GM23338 (cell line): ENCODE results near the gene CCNL1. TPM values are rescaled to one million over a fixed set of nuclear protein-coding genes. Genes with fewer than 3 reads are reported as not detected.

Experiments used
- ATAC-seq: fragments of 200-7000 bp; cut with Tn5 transposase; 3 replicates; pipeline ENCODE4 v1.9.1; 2020
- DNase-seq: peaks from one replicate; pipeline ENCODE4 v3.0.0-alpha.2; 2015; ENCODE audit warnings: low spot score
- H2AFZ ChIP-seq: fragments of 200-600 bp; sonication (generic); 2 replicates; pipeline ENCODE4 v1.8.0; 2016; ENCODE audit warnings: antibody characterized with exemption, mild to moderate bottlenecking, moderate library complexity
- H3F3A ChIP-seq: fragments of 200-600 bp; sonication (generic); replicated peaks from 2 replicates; pipeline ENCODE4 v1.8.0; 2017; ENCODE audit warnings: antibody characterized with exemption, mixed run types, low read depth
- H3K27ac ChIP-seq: fragments of 200-600 bp; sonication (generic); 2 replicates; pipeline ENCODE4 v1.6.1; 2016; ENCODE audit warnings: low read depth
- H3K27me3 ChIP-seq: fragments of 200-600 bp; sonication (generic); 2 replicates; pipeline ENCODE4 v1.8.0; 2016; ENCODE audit warnings: mild to moderate bottlenecking, mixed run types, moderate library complexity; ENCODE audit not compliant: insufficient read depth
- H3K36me3 ChIP-seq: fragments of 200-600 bp; sonication (generic); 2 replicates; pipeline ENCODE4 v1.8.0; 2016; ENCODE audit warnings: mild to moderate bottlenecking; ENCODE audit not compliant: insufficient read depth
- H3K4me1 ChIP-seq: fragments of 200-600 bp; sonication (generic); 2 replicates; pipeline ENCODE4 v1.8.0; 2016; ENCODE audit warnings: mild to moderate bottlenecking, moderate library complexity; ENCODE audit not compliant: insufficient read depth
- H3K4me2 ChIP-seq: fragments of 200-600 bp; sonication (generic); 2 replicates; pipeline ENCODE4 v1.7.1; 2017; ENCODE audit warnings: mixed run types
- H3K4me3 ChIP-seq: fragments of 200-600 bp; sonication (generic); 2 replicates; pipeline ENCODE4 v1.6.1; 2016; ENCODE audit warnings: mixed run types
- H3K79me2 ChIP-seq: fragments of 200-600 bp; sonication (generic); replicated peaks from 2 replicates; pipeline ENCODE4 v1.8.0; 2017; ENCODE audit warnings: mild to moderate bottlenecking; ENCODE audit not compliant: insufficient read depth
- H3K9me2 ChIP-seq: fragments of 200-600 bp; sonication (generic); 2 replicates; pipeline ENCODE4 v1.8.0; 2017; ENCODE audit not compliant: insufficient read depth
- H4K20me1 ChIP-seq: fragments of 200-600 bp; sonication (generic); replicated peaks from 2 replicates; pipeline ENCODE4 v1.8.0; 2017; ENCODE audit warnings: mild to moderate bottlenecking; ENCODE audit not compliant: insufficient read depth
- H3K27ac Mint-ChIP-seq: 2 replicates; pipeline ENCODE4 v1.8.0; 2020; ENCODE audit warnings: inconsistent platforms, mild to moderate bottlenecking, moderate library complexity, mixed read lengths
- H3K27me3 Mint-ChIP-seq: 3 replicates; pipeline ENCODE4 v1.8.0; 2022; ENCODE audit warnings: low read depth, mild to moderate bottlenecking, moderate library complexity, mixed read lengths, inconsistent platforms; ENCODE audit not compliant: insufficient read depth, poor library complexity
- H3K36me3 Mint-ChIP-seq: 3 replicates; pipeline ENCODE4 v1.8.0; 2021; ENCODE audit warnings: low read depth, mild to moderate bottlenecking, inconsistent platforms, moderate library complexity, mixed read lengths
- H3K4me1 Mint-ChIP-seq: 3 replicates; pipeline ENCODE4 v1.8.0; 2020; ENCODE audit warnings: mild to moderate bottlenecking, inconsistent platforms, mixed read lengths
- H3K4me3 Mint-ChIP-seq: 3 replicates; pipeline ENCODE4 v1.8.0; 2021; ENCODE audit warnings: moderate library complexity, mild to moderate bottlenecking, inconsistent platforms, mixed read lengths
- H3K9me3 Mint-ChIP-seq: 3 replicates; pipeline ENCODE4 v1.8.0; 2020; ENCODE audit warnings: moderate library complexity, mild to moderate bottlenecking, inconsistent platforms, mixed read lengths
- CTCF ChIP-seq, 2 experiments: fragments of 200-600 bp in 1 of 2; sonication (generic) in 1 of 2; conservative IDR thresholded peaks; 2 replicates each; pipeline versions ENCODE4 v1.5.1 to v1.6.1; 2016 to 2017; ENCODE audit warnings: antibody characterized with exemption in 2 of 2, low read depth in 2 of 2, mild to moderate bottlenecking in 2 of 2, moderate library complexity in 1 of 2
- EZH2 ChIP-seq: fragments of 200-600 bp; sonication (generic); IDR thresholded peaks from one replicate; pipeline ENCODE4 v1.8.0; 2017; ENCODE audit warnings: antibody characterized with exemption, mild to moderate bottlenecking, low read depth; ENCODE audit not compliant: unreplicated experiment
- EZH2phosphoT487 ChIP-seq: fragments of 200-600 bp; sonication (generic); IDR thresholded peaks from one replicate; pipeline ENCODE4 v1.8.1; 2018; ENCODE audit warnings: antibody characterized with exemption; ENCODE audit not compliant: unreplicated experiment
- NANOG ChIP-seq: IDR thresholded peaks from 2 replicates; pipeline ENCODE4 v1.6.1; 2016; ENCODE audit warnings: antibody characterized with exemption, borderline replicate concordance
- POLR2AphosphoS5 ChIP-seq: IDR thresholded peaks from 2 replicates; pipeline ENCODE4 v1.6.1; 2016; ENCODE audit warnings: antibody characterized with exemption, low read depth
- STAT1 ChIP-seq: IDR thresholded peaks from one replicate; pipeline ENCODE4 v1.6.1; 2016; ENCODE audit warnings: antibody characterized with exemption; ENCODE audit not compliant: unreplicated experiment
- polyA plus RNA-seq: library from polyadenylated mRNA; unstranded; fragments of >200 nt; fragmentation: Nextera tagmentation; extraction: Ambion mirVana; gene quantifications from 2 replicates; pipeline ENCODE4 v1.2.1, GENCODE V29; 2016
- total RNA-seq: library from RNA; depleted of rRNA; stranded (reverse); fragments of >200 nt; shearing (Covaris generic); gene quantifications from 2 replicates; pipeline ENCODE4 v1.2.3, GENCODE V29; 2014
- TF ChIP-seq, protein P1 (sequence below): IDR thresholded peaks from 2 replicates; pipeline ENCODE4 v1.6.1; 2016; ENCODE audit warnings: antibody characterized with exemption

Gene CCNL1
- total and polyA plus RNA-seq, 2 experiments from 2014 or later = 108 to 134 TPM

GRCh38 chr3:157129803-157130466 lies 30.0 kb downstream of the CCNL1 start:
- H3K79me2 ChIP-seq = no peaks in the 10 kb centered on the region
- peak overlapping the region; percentile 11; the same call in 1 of the 2 replicates for H3K4me3 ChIP-seq
- no peaks in the 10 kb centered on the region for H4K20me1 ChIP-seq
- no peaks in the 10 kb centered on the region for H3K36me3 Mint-ChIP-seq
- no peaks in the 10 kb centered on the region for H3K27me3 ChIP-seq
- H3K4me1 ChIP-seq = peaks cover 17% of the 10 kb centered on the region
- DNase-seq (peak; percentile 46), ATAC-seq (peak; percentile 70)
- TF ChIP-seq EZH2 = no peak
- TF ChIP-seq CTCF (conservative IDR thresholded peaks at IDR 0.05; ENCODE audit: low read depth in 2 of 2) = no peak
- TF ChIP-seq STAT1 = no peak
- no peak for TF ChIP-seq POLR2AphosphoS5
- H3K27ac ChIP-seq = no peak overlapping the region
- H3K27me3 Mint-ChIP-seq = peaks cover 17% of the 10 kb centered on the region
- H3K4me2 ChIP-seq = peak overlapping the region; percentile 37
- H3F3A ChIP-seq = no peaks in the 10 kb centered on the region
- peaks cover 26% of the 10 kb centered on the region for H3K4me1 Mint-ChIP-seq
- H3K9me2 ChIP-seq = peaks cover 5% of the 10 kb centered on the region; the same call in 1 of the 2 replicates
- peak overlapping the region; percentile 100 for H2AFZ ChIP-seq
- H3K4me3 Mint-ChIP-seq = peak overlapping the region; percentile 55; the same call in 2 of the 3 replicates
- H3K9me3 Mint-ChIP-seq = no peaks in the 10 kb centered on the region
- H3K27ac Mint-ChIP-seq = peak overlapping the region; percentile 22
- H3K36me3 ChIP-seq = no peaks in the 10 kb centered on the region

GRCh38 chr3:157128771-157129681 lies 30.9 kb downstream of the CCNL1 start:
- H3K4me1 ChIP-seq = peaks cover 17% of the 10 kb centered on the region
- H3K4me3 Mint-ChIP-seq = no peak overlapping the region; the same call in 2 of the 3 replicates
- no peaks in the 10 kb centered on the region for H3K27me3 ChIP-seq
- peak overlapping the region; percentile 100 for H2AFZ ChIP-seq
- no peak overlapping the region for H3K27ac ChIP-seq
- peaks cover 26% of the 10 kb centered on the region for H3K4me1 Mint-ChIP-seq
- peak; percentile 40 for DNase-seq
- peak; percentile 9; the same call in 1 of the 3 replicates for ATAC-seq
- no peaks in the 10 kb centered on the region for H3K9me3 Mint-ChIP-seq
- H3K4me2 ChIP-seq = peak overlapping the region; percentile 55
- H3K27me3 Mint-ChIP-seq = peaks cover 14% of the 10 kb centered on the region
- H3K36me3 ChIP-seq = no peaks in the 10 kb centered on the region
- peaks cover 5% of the 10 kb centered on the region; the same call in 1 of the 2 replicates for H3K9me2 ChIP-seq
- no peaks in the 10 kb centered on the region for H3F3A ChIP-seq
- no peaks in the 10 kb centered on the region for H3K79me2 ChIP-seq
- H3K4me3 ChIP-seq = no peak overlapping the region
- H3K36me3 Mint-ChIP-seq = no peaks in the 10 kb centered on the region
- H4K20me1 ChIP-seq = no peaks in the 10 kb centered on the region
- H3K27ac Mint-ChIP-seq = no peak overlapping the region
- no peak for TF ChIP-seq POLR2AphosphoS5
- TF ChIP-seq EZH2 = no peak
- TF ChIP-seq EZH2phosphoT487 = no peak
- TF ChIP-seq NANOG = no peak
- no peak for TF ChIP-seq STAT1
- no peak for TF ChIP-seq CTCF (conservative IDR thresholded peaks at IDR 0.05; ENCODE audit: low read depth in 2 of 2)
- TF ChIP-seq, protein P1, sequence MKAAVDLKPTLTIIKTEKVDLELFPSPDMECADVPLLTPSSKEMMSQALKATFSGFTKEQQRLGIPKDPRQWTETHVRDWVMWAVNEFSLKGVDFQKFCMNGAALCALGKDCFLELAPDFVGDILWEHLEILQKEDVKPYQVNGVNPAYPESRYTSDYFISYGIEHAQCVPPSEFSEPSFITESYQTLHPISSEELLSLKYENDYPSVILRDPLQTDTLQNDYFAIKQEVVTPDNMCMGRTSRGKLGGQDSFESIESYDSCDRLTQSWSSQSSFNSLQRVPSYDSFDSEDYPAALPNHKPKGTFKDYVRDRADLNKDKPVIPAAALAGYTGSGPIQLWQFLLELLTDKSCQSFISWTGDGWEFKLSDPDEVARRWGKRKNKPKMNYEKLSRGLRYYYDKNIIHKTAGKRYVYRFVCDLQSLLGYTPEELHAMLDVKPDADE = no peak
